SHP77 treated with DMSO at 0.1 percent for 48 hours (cell line): ENCODE results near the gene CACNA1B.
"Not testable (repeated sequence)": the region's sequence is repeated elsewhere in the genome, so short reads cannot be mapped to it uniquely, and the experiment has no call there.

Source experiments
- DNase-seq: peaks from one replicate; lab custom pipeline; 2025; lab: John Stamatoyannopoulos, UW

CACNA1B gene

DNA sequence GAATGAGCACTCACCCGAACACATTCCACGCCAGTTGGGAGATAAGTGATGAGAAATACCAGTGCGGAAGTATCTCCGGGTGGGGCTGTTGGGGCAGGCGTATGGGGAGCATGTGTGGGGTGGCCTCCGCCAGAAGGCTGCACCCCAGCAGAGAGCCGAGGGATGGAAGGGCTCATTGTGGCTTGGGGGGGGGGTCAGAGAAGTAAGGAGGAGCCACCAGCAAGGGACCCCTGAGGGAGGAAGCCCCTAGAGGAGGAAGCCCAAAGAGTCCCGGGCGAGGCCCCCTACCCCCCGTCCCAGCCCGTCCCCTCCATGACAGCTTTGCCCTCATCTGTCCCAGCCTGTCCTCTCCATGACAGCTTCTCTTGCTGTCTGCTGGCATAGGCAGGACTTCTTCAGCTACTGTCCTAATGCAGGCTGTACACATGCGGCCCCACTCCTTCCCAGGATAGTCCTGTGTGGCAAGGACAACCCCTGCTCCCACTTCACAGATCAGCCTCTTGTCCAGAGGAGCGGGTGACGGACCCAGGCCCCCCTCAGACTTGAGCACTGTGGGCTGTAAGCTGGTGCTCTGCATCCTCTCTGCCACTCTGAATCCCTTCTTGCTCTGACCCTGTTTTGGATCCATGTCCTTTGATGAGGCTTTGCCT is 239.6 kb downstream of the CACNA1B start:
- no peak for DNase-seq

DNA sequence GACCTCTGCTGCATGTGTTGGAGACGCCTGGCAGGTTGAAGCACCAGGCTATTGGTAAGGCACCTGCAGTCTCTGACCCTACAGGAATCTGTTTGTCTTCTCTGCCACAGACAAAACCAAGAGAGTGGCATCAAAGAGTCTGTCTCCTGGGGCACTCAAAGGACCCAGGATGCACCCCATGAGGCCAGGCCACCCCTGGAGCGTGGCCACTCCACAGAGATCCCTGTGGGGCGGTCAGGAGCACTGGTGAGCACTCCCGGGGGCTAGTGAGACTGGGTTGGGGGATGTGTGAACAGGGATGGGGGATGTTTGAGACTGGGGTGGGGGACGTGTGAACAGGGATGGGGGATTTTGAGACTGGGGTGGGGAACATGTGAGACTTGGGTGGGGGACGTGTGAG is 240.3 kb downstream of the CACNA1B start:
- no peak for DNase-seq

DNA sequence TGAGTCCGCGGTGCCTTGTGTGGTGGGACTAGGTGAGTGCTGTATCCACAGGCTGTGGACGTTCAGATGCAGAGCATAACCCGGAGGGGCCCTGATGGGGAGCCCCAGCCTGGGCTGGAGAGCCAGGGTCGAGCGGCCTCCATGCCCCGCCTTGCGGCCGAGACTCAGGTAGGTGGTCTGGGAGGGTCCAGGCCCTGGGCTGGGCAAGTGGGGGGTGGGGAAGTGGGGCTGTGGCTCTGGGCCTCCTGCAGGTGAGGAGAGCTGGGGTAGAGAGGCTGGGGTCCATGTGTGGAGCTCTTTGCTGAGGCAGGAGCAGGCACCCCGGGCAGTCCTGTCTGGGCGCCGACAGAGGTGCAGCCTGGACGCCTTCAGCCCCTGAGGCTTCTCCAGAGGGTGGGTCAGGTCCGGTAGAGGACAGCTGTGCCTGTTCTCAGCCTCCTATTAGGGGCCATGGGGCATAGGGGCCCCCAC is 241.1 kb downstream of the CACNA1B start:
- no peak for DNase-seq

DNA sequence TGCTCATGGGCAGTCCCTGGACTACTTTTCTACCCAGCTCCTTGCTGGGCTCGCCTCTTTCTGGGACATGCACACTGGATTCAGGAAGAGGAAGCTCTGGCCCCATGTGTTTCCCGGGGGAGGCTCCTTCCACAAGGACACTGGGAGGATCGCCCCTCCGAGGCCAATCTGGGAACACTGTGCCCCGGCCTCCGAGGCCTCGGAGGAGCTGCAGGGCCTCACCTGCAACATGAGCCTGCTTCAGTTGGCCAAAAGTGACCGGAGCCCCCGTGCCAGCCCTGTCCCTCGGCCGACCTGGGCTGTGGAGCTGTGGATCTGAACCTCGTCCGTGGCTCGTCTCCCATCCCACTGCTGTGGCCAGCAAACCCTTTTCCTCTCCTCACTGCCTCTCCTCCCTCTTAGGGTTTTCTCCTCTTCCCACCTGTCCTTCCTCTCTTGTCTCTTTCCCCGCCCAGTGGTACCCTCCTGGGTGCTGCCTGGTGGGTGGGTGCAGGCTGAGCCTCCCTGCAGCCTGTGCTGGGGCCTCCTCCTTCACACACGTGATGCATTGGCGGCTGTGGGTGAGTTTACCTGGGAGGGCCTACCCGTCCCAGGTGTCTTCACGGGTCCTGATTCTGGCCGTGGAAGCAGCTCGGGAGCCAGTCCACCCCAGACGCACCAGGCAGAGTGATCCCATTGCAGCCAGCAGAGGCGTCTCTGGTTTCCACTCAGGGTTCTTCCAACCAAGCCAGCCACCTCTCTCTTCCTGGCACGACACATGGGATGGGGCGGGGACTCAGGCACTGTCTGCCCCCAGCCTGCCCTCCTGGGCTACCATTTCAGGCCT is 241.8 kb downstream of the CACNA1B start:
- DNase-seq: no peak

DNA sequence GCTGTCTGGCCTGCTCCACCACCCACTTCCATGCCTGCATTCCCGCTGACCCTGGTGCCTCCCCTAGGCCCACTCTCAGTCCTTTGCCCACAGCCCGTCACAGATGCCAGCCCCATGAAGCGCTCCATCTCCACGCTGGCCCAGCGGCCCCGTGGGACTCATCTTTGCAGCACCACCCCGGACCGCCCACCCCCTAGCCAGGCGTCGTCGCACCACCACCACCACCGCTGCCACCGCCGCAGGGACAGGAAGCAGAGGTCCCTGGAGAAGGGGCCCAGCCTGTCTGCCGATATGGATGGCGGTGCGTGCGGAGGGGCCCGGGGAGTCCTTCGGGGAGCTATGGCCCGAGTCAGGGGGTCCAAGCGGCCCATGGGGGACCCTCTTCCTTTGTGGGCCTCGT is 242.5 kb downstream of the CACNA1B start:
- DNase-seq: no peak

DNA sequence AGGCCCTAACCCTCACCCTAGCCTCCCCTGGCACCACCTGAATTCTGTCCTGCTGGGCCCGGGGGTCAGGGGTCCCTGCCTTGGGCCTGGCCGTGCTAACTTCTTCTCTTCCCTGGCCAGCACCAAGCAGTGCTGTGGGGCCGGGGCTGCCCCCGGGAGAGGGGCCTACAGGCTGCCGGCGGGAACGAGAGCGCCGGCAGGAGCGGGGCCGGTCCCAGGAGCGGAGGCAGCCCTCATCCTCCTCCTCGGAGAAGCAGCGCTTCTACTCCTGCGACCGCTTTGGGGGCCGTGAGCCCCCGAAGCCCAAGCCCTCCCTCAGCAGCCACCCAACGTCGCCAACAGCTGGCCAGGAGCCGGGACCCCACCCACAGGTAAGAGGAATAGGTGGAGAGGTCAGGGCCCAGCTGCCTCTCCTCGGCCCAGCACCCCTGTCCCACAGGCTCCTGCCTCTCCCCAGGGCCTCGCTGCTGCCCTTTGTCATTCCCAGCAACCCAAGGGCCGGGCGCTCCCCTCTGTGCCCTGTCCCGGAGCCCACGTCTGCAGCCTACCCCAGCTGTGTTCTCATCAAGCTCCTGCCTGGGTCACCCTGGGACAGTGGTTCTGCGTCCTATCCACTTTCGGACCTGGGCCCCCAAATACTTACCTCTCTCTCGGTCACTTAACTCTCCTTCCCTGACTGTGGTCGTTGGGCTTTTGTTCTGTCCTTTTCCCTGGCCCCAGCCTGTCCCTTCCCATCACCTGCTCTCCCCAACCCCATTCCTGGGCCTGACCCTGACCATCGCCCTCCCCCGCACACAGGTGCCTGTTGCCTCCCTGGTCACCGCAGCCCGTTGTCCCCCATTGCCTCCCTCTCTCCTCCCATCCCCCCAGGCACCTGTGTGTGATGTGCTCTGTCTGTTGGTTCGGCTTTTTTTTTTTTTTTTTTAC is 243.2 kb downstream of the CACNA1B start:
- DNase-seq: no peak

DNA sequence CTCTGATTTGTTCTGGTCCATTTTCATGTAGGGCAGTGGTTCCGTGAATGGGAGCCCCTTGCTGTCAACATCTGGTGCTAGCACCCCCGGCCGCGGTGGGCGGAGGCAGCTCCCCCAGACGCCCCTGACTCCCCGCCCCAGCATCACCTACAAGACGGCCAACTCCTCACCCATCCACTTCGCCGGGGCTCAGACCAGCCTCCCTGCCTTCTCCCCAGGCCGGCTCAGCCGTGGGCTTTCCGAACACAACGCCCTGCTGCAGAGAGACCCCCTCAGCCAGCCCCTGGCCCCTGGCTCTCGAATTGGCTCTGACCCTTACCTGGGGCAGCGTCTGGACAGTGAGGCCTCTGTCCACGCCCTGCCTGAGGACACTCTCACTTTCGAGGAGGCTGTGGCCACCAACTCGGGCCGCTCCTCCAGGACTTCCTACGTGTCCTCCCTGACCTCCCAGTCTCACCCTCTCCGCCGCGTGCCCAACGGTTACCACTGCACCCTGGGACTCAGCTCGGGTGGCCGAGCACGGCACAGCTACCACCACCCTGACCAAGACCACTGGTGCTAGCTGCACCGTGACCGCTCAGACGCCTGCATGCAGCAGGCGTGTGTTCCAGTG is 244.0 kb downstream of the CACNA1B start:
- no peak for DNase-seq

DNA sequence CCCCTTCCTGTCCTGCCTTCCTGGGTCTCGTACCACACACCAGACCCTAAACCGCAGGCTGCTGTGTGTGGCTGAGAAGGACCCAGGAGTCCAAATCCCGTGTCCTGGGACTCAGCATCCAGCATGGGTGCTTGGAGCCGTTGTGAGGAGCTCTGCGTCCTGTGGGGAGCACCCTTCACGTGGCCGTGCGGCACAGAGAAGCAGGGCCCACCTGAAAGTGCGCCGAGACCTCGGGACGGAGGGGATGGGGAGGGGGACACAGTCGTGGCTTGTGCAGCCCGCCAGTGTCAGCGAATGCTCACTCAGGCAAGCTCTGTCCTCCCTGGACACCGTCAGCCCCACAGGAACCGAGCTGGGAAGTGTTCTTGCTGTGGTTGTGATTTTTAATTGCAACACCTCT is 244.6 kb downstream of the CACNA1B start:
- DNase-seq: no peak

DNA sequence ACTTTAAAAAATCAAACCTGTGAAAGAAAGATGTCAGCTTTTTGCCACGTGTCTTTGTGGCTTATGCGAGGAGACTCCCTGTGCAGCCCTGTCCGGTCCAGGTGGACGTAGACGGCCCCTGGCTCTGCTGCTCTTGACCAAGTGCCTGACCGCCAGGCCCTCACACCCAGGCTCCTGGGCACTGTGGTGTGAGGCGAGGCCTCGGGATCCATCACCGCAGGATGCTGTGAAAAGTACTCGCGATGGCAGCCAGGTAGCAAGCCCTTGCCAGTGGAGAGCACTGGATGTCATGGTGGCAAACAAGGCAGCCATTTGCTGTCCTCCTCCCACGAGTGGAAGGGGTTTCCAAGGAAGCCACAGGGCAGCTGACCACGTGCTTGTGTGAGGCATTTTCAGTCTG is 245.1 kb downstream of the CACNA1B start:
- no peak for DNase-seq

DNA sequence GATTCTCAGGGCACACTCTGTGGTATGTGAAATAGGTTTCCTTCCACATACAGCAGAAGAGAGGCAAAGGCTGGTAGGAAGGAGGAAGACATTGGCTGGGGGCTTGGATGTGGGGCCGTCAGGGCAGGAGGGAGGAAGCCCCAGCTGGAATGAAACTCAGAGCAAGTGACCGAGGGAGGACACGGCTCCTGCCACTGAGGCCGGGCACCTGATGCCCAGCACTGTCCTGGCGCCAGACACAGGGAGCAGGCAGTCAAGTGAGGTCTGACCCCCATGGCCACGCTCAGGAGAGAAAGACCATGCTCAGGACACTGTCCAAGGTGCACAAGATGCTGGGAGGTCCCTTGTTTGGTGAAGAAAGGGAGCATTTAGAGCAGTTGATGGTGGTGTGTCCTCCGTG is 245.5 kb downstream of the CACNA1B start:
- no peak for DNase-seq

DNA sequence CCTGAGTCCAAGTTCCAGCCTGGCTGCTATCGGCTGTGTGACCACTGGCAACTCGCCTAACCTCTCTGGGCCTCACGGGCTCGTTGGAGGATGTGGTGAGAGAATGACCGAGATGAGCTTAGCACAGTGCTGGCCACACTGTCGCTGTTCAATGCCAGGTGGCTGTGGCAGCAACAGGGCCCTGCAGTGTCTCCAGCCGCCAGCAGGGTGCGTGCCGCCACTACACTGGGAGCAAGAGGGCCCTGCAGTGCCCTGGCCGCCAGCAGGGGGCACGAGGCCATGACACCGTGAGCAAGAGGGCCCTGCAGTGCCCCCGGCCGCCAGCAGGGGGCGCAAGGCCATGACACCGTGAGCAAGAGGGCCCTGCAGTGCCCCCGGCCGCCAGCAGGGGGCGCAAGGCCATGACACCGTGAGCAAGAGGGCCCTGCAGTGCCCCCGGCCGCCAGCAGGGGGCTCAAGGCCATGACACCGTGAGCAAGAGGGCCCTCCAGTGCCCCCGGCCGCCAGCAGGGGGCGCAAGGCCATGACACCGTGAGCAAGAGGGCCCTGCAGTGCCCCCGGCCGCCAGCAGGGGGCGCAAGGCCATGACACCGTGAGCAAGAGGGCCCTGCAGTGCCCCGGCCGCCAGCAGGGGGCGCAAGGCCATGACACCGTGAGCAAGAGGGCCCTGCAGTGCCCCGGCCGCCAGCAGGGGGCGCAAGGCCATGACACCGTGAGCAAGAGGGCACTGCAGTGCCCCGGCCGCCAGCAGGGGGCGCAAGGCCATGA is 248.7 kb downstream of the CACNA1B start:
- not testable (repeated sequence) for DNase-seq

DNA sequence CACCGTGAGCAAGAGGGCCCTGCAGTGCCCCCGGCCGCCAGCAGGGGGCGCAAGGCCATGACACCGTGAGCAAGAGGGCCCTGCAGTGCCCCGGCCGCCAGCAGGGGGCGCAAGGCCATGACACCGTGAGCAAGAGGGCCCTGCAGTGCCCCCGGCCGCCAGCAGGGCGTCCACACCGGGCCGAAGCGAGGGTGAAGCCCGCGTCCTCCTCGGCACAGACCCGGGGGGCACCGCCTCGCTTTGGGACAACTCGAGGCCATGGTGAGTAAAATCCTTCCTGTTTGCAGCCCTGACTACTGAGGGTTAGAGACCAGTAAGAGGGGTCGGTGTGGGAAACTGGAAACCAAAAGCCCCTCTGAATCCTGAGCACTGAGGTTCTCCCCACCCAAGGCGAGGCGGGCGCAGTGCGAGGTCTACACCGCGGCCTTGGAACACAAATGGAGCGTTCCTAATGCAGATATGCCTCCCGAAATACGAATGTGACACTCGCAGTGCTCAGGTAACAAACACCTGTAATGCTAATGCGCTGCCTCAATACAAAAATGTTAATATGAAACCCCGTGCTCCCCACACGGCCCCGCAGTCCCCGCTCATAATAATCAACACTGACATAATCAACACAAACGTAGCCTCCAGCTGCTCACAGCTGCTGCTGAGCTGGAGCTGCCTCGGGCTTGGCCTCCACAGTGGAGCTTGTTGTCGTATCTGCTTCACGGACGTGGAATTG is 249.4 kb downstream of the CACNA1B start:
- not testable (repeated sequence) for DNase-seq

DNA sequence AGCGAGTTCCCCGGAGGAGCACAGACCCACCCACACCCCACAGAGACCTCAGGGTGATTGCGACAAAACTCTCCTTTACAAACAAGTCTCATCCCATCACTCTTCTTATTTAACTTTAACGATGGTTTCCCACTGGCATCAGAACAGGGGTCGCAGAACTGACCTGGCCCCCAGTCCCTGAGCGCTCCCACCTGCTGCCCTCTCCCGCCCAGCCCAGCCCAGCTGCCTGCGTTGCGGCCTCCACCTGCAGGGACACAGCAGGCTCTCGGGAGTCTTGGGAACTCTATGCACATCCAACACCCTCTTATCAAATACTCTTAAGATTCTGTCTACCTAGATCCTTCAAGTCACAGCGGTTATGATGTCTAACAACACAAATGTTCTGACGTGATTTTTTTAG is 250.4 kb downstream of the CACNA1B start:
- DNase-seq: not testable (repeated sequence)

DNA sequence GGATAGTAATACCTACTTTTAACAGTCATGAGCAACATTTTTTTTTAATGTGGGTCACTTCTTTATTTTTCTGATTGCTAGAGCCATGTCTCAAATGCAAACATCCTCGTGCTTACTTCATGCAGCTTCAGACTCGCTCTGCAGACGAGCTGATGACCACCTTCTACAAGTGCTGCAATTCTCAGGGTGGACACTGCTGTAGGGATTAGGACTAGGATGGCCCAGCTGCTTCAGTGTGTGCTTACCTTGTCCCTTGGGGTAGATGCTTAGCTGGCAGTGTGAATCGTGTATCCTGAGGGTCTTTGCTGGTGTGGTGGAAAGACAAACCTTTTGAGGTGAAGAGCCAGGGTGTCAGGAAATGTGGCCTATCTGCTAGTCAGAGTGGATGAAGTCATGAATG is 251.7 kb downstream of the CACNA1B start:
- DNase-seq: not testable (repeated sequence)

DNA sequence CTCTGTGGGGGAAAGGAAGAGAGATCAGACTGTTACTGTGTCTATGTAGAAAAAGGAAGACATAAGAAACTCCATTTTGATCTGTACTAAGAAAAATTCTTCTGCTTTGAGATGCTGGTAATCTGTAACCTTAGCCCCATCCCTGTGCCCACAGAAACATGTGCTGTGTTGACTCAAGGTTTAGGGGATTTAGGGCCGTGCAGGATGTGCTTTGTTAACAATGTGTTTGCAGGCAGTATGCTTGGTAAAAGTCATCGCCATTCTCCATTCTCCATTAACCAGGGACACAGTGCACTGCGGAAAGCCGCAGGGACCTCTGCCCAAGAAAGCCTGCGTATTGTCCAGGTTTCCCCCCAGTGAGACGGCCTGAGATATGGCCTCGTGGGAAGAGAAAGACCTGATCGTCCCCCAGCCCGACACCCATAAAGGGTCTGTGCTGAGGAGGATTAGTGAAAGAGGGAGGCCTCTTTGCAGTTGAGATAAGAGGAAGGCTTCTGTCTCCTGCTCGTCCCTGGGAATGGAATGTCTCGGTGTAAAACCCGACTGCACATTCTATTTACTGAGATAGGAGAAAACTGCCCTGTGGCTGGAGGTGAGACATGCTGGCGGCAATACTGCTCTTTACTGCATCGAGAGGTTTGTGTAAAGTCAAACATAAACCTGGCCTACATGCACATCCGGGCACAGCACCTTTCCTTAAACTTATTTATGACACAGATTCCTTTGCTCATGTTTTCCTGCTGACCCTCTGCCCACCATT is 255.5 kb downstream of the CACNA1B start:
- not testable (repeated sequence) for DNase-seq

DNA sequence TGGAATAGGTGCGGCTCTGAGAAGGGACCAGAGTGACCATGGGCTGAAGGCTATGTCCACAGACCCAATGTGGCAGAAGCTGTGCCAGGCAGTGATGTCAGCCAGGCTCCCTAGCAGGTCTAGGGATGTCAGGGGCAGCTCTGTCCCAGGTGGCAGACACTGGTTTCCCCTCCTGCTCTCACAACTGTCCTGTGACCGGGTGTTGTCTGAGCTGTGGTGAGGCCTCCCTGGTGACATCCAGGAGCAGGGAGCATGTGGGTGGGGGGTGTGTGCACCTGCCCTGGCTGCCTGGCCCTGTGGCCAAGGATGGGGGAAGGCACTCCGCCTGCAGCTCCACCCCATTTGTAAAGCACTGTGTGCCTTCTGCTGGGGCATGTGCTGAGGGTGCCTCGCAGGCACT is 257.0 kb downstream of the CACNA1B start:
- DNase-seq: not testable (repeated sequence)

DNA sequence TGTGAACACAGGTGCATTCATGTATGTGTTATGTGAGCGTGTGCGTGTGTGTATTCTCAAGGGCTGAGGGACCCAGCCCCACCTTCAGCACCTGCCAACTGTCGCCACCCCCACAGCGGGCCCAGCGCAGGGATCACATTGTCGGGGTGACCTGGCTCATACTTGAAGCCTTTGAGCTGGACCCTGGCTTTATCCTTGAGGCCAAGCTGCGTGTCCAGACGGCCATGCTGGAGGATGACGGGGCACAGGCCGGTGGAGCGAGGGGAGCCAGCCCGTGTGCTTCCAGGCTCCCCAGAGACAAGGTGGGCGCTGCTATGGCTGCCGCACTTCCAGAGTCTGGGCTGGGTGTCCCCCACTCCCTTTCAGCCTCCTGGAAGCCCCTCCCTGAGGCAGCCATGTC is 261.5 kb downstream of the CACNA1B start:
- not testable (repeated sequence) for DNase-seq

DNA sequence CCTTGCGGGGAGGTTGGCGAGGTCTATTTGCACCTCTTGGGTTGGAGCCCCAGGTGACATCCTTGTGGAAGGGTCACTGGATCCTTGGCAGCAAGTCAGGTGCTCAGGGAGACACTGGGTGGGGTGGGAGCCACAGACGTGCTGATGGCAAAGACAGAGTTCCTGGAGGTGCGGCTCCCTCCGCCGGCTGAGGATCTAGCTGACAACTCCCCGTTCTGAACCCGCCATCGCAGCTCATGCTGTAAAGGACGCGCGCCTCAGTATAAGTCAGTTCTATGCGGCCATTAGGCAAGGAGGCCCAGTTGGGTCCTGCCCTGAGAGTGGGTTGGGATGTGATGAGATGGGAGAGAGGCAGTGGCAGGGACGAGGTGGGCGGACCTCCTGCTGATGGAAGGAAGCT is 263.4 kb downstream of the CACNA1B start:
- not testable (repeated sequence) for DNase-seq

DNA sequence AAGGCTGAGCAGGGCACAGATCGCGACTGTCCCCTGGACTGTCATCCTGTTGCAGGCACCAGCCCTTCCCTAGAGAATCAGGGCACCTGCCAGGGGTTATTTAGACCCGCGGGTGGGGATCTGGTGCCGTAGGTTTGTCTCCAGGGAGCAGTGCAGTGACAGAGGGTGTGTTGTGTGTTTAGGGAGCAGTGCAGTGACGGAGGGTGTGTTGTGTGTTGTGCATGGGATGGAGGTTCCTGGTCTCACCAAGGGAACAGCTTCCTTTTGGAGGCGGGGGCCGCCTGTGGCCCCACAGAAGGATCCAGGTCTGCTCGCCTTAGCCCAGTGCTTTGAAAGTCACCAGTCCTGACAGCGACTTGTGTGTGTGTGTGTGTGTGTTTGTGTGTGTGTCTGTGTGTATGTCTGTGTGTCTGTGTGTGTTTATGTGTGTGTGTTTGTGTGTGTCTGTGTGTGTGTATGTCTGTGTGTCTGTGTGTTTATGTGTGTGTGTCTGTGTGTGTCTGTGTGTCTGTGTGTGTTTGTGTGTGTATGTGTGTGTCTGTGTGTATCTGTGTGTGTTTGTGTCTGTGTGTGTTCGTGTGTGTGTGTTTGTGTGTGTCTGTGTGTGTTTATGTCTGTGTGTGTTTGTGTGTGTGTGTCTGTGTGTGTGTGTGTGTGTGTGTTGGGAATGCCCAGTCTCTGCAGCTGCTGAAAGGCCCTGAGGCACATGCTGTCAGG is 265.1 kb downstream of the CACNA1B start:
- not testable (repeated sequence) for DNase-seq
